HepG2 (cell line): ENCODE data around the gene CYP2W1. TPM values are rescaled to one million over a fixed set of nuclear protein-coding genes. Genes with fewer than 3 reads are reported as not detected.

Experiments
- CTCF ChIP-seq: sonication (generic); formaldehyde crosslinking; IDR thresholded peaks from 2 replicates; pipeline ENCODE4 v1.5.0; 2020; ENCODE audit warnings: mild to moderate bottlenecking, missing genetic modification reagents, moderate library complexity
- DNMT3B ChIP-seq: conservative IDR thresholded peaks from 2 replicates; pipeline ENCODE4 v1.6.1; 2016; ENCODE audit warnings: missing biosample characterization, control low read depth
- GFI1 ChIP-seq: sonication (generic); formaldehyde crosslinking; IDR thresholded peaks from 2 replicates; pipeline ENCODE4 v1.5.0; 2020; ENCODE audit warnings: missing genetic modification reagents, mild to moderate bottlenecking, borderline replicate concordance
- HOMEZ ChIP-seq: IDR thresholded peaks from 2 replicates; pipeline ENCODE4 v1.6.1; 2016; ENCODE audit warnings: low read depth
- MIER2 ChIP-seq: IDR thresholded peaks from 2 replicates; pipeline ENCODE4 v1.6.1; 2016; ENCODE audit warnings: missing biosample characterization, missing genetic modification reagents
- MNT ChIP-seq: fragments of 450-650 bp; IDR thresholded peaks from 2 replicates; pipeline ENCODE4 v1.6.1; 2016
- MTF2 ChIP-seq: sonication (generic); formaldehyde crosslinking; IDR thresholded peaks from 2 replicates; pipeline ENCODE4 v1.5.0; 2020; ENCODE audit warnings: missing genetic modification reagents, borderline replicate concordance
- MYC ChIP-seq: sonication (generic); formaldehyde crosslinking; IDR thresholded peaks from 2 replicates; pipeline ENCODE4 v1.9.0; 2021; ENCODE audit warnings: missing genetic modification reagents, borderline replicate concordance
- PBX3 ChIP-seq: sonication (generic); formaldehyde crosslinking; IDR thresholded peaks from 2 replicates; pipeline ENCODE4 v1.8.1; 2023; ENCODE audit warnings: missing genetic modification reagents, inconsistent platforms, borderline replicate concordance
- SMARCC2 ChIP-seq: fragments of 450-650 bp; IDR thresholded peaks from 2 replicates; pipeline ENCODE4 v1.6.1; 2017; ENCODE audit warnings: antibody characterized with exemption, mild to moderate bottlenecking
- SMYD3 ChIP-seq: sonication (generic); formaldehyde crosslinking; IDR thresholded peaks from 2 replicates; pipeline ENCODE4 v1.8.1; 2023; ENCODE audit warnings: mild to moderate bottlenecking, missing genetic modification reagents
- ZFP91 ChIP-seq: sonication (generic); formaldehyde crosslinking; IDR thresholded peaks from 2 replicates; pipeline ENCODE4 v1.9.0; 2022; ENCODE audit warnings: missing genetic modification reagents, mild to moderate bottlenecking, borderline replicate concordance
- ZNF18 ChIP-seq: sonication (generic); formaldehyde crosslinking; IDR thresholded peaks from 2 replicates; pipeline ENCODE4 v1.8.0; 2022; ENCODE audit warnings: mild to moderate bottlenecking, missing genetic modification reagents; ENCODE audit not compliant: insufficient replicate concordance
- ZNF414 ChIP-seq: sonication (generic); formaldehyde crosslinking; IDR thresholded peaks from 2 replicates; pipeline ENCODE4 v1.5.0; 2020; ENCODE audit warnings: missing genetic modification reagents
- ZNF432 ChIP-seq: sonication (generic); formaldehyde crosslinking; IDR thresholded peaks from 2 replicates; pipeline ENCODE4 v1.5.0; 2020; ENCODE audit warnings: missing genetic modification reagents, mild to moderate bottlenecking, borderline replicate concordance
- ZNF44 ChIP-seq: sonication (generic); formaldehyde crosslinking; IDR thresholded peaks from 2 replicates; pipeline ENCODE4 v1.5.1; 2020; ENCODE audit warnings: mild to moderate bottlenecking, missing genetic modification reagents
- ZNF720 ChIP-seq: sonication (generic); formaldehyde crosslinking; IDR thresholded peaks from 2 replicates; pipeline ENCODE4 v1.4.0; 2020; ENCODE audit warnings: missing genetic modification reagents
- polyA plus RNA-seq, 8 experiments: library from polyadenylated mRNA; depleted of rRNA in 3 of 8; stranded (reverse) in 7 of 8; unstranded in 1 of 8; fragments of >200 nt; fragmentation: Illumina TruSeq in 4 of 8; extraction: Trizol in 4 of 8; gene quantifications; 2 replicates each; pipeline versions ENCODE4 v1.2.1 to v1.2.3, GENCODE V29; 2011 to 2016; ENCODE audit warnings: low read depth in 4 of 8, missing spikeins in 1 of 8, mixed read lengths in 1 of 8; ENCODE audit not compliant: insufficient read depth in 1 of 8
- total RNA-seq, 5 experiments: library from RNA; depleted of rRNA; stranded (reverse); fragments of >200 nt; fragmentation: Illumina TruSeq; extraction: Trizol; gene quantifications; 2 replicates each; pipeline ENCODE4 v1.2.3, GENCODE V29; 2016; ENCODE audit warnings: low read depth in 1 of 5

Gene CYP2W1
- total and polyA plus RNA-seq, 2 of the 13 experiments (the other 11 are each of a cell fraction or from before 2014, with no cell fraction given): 19.5 to 31.7 TPM

- TF ChIP-seq ZFP91 (CRISPR knock-in tag): peak; percentile 95
- no peak for TF ChIP-seq ZNF44 (CRISPR knock-in tag)
- no peak for TF ChIP-seq DNMT3B (CRISPR knock-in tag)
- no peak; the same call in 1 of the 2 replicates for TF ChIP-seq MTF2 (CRISPR knock-in tag)
- peak; percentile 66 for TF ChIP-seq MNT
- peak; percentile 97 for TF ChIP-seq MYC (CRISPR knock-in tag)
- peak; percentile 100 for TF ChIP-seq CTCF (CRISPR knock-in tag)
- no peak for TF ChIP-seq ZNF414 (CRISPR knock-in tag)
- no peak for TF ChIP-seq ZNF720 (CRISPR knock-in tag)
- peak; percentile 45; the same call in 1 of the 2 replicates for TF ChIP-seq HOMEZ (CRISPR knock-in tag)
- no peak for TF ChIP-seq ZNF432 (CRISPR knock-in tag)
- TF ChIP-seq ZNF18 (CRISPR knock-in tag): peak; percentile 81
- peak; percentile 89 for TF ChIP-seq GFI1 (CRISPR knock-in tag)
- TF ChIP-seq SMARCC2: no peak
- no peak for TF ChIP-seq PBX3 (CRISPR knock-in tag)
- TF ChIP-seq MIER2 (CRISPR knock-in tag): peak; percentile 65; the same call in 1 of the 2 replicates
- no peak for TF ChIP-seq SMYD3
Measured at GRCh38 chr7:992709-993607, 10.0 kb downstream of the CYP2W1 start (continued).
